Tibial nerve (tissue), 4 donors: ENCODE data around the gene HDAC11. TPM values are rescaled to one million over a fixed set of nuclear protein-coding genes. Genes with fewer than 3 reads are reported as not detected.

Source experiments
- DNase-seq, 2 donors: peaks; one replicate each; pipeline ENCODE4 v3.0.0-alpha.2; 2019; ENCODE audit warnings: low spot score in 2 of 2
- H3K27ac ChIP-seq, 4 donors: fragments of 200-600 bp; sonication (generic) in 3 of 4; one replicate each; pipeline ENCODE4 v1.5.1; 2017 to 2019; ENCODE audit warnings: mild to moderate bottlenecking in 1 of 4
- H3K27me3 ChIP-seq, 2 donors: fragments of 200-600 bp; sonication (generic) in 1 of 2; one replicate each; pipeline versions ENCODE4 v1.5.1 to v1.6.0; 2017 to 2019
- H3K36me3 ChIP-seq, 3 donors: fragments of 200-600 bp; sonication (generic); one replicate each; pipeline ENCODE4 v1.5.1; 2018 to 2019
- H3K4me1 ChIP-seq, 4 donors: fragments of 200-600 bp; sonication (generic) in 3 of 4; one replicate each; pipeline ENCODE4 v1.5.1; 2017 to 2019
- H3K4me3 ChIP-seq, 4 donors: fragments of 200-600 bp; sonication (generic) in 3 of 4; one replicate each; pipeline ENCODE4 v1.5.1; 2017 to 2019; ENCODE audit warnings: mild to moderate bottlenecking in 1 of 4, moderate library complexity in 1 of 4
- H3K9me3 ChIP-seq, 4 donors: fragments of 200-600 bp; sonication (generic) in 3 of 4; one replicate each; pipeline ENCODE4 v1.5.1; 2017 to 2019
- CTCF ChIP-seq, 5 experiments: fragments of 200-600 bp in 3 of 5; fragments of 450-650 bp in 2 of 5; sonication (generic) in 3 of 5; IDR thresholded peaks; one replicate each; pipeline ENCODE4 v1.5.1; 2016 to 2019; ENCODE audit warnings: antibody characterized with exemption in 5 of 5, mild to moderate bottlenecking in 3 of 5, moderate library complexity in 2 of 5
- EP300 ChIP-seq, 2 donors: sonication (generic); formaldehyde crosslinking; IDR thresholded peaks; one replicate each; pipeline ENCODE4 v1.6.1; 2017; ENCODE audit warnings: antibody characterized with exemption in 2 of 2, mild to moderate bottlenecking in 1 of 2
- POLR2A ChIP-seq, 2 donors: fragments of 450-650 bp; IDR thresholded peaks; one replicate each; pipeline ENCODE4 v1.6.1; 2017; ENCODE audit warnings: antibody characterized with exemption in 2 of 2, mild to moderate bottlenecking in 2 of 2, moderate library complexity in 2 of 2
- WGBS, 2 donors: methylation state at CpG; one replicate each; pipeline ENCODE4 v1.1.5; 2018; 5-methylcytosine and 5-hydroxymethylcytosine counted together
- total RNA-seq, 4 donors: library from RNA; depleted of rRNA; stranded (reverse); fragments of >200 nt; gene quantifications; one replicate each; pipeline ENCODE4 v1.1.0, GENCODE V29; 2016

HDAC11 gene
- total RNA-seq, 4 donors from 2014 or later, result 20.9 to 25.1 (median 23.9) TPM

- TF ChIP-seq EP300 (IDR thresholded peaks at IDR 0.05), result no peak
- no peak for TF ChIP-seq CTCF (IDR thresholded peaks at IDR 0.05)
- TF ChIP-seq POLR2A (IDR thresholded peaks at IDR 0.05), result no peak
- Histone ChIP-seq H3K27ac (no peak overlapping the region), H3K36me3 (no peaks in the 10 kb centered on the region), H3K4me1 (no peaks in the 10 kb centered on the region), H3K9me3 (no peaks in the 10 kb centered on the region), H3K27me3 (no peaks in the 10 kb centered on the region), H3K4me3 (no peak overlapping the region)
- DNase-seq, result no peak
- WGBS, 2 donors, result 73 to 78% methylated on average over 13 of the region's 13 CpGs
These were observed 9.1 kb upstream of the HDAC11 start for GRCh38 chr3:13470894-13471574.

GRCh38 chr3:13472286-13472685 is 7.8 kb upstream of the HDAC11 start:
- no peak for DNase-seq
- no peaks in the 10 kb centered on the region for H3K9me3 ChIP-seq
- no peaks in the 10 kb centered on the region for H3K27me3 ChIP-seq
- no peak overlapping the region for H3K27ac ChIP-seq
- H3K36me3 ChIP-seq, result no peaks in the 10 kb centered on the region
- WGBS, 2 donors, result 66 to 88% methylated on average over 4 of the region's 4 CpGs
- no peak for TF ChIP-seq CTCF (IDR thresholded peaks at IDR 0.05)
- no peak for TF ChIP-seq POLR2A (IDR thresholded peaks at IDR 0.05)
- no peak for TF ChIP-seq EP300 (IDR thresholded peaks at IDR 0.05)
- H3K4me1 ChIP-seq, result no peaks in the 10 kb centered on the region
- no peak overlapping the region for H3K4me3 ChIP-seq

GRCh38 chr3:13473020-13473419 is 7.1 kb upstream of the HDAC11 start:
- Histone ChIP-seq H3K9me3 (no peaks in the 10 kb centered on the region), H3K4me3 (no peak overlapping the region), H3K36me3 (no peaks in the 10 kb centered on the region), H3K27me3 (no peaks in the 10 kb centered on the region), H3K4me1 (no peaks in the 10 kb centered on the region), H3K27ac (no peak overlapping the region)
- WGBS, 2 donors, result 82 to 84% methylated on average over 3 of the region's 3 CpGs
- TF ChIP-seq POLR2A (IDR thresholded peaks at IDR 0.05), result no peak
- TF ChIP-seq CTCF (IDR thresholded peaks at IDR 0.05), result no peak
- TF ChIP-seq EP300 (IDR thresholded peaks at IDR 0.05), result no peak
- DNase-seq, result no peak

- no peak for DNase-seq
- no peak overlapping the region for H3K4me3 ChIP-seq
- H3K27ac ChIP-seq, result no peak overlapping the region
- H3K4me1 ChIP-seq, result peaks cover 0 to 10% (median 4%) of the 10 kb centered on the region in 4 donors
- 66 to 77% methylated on average over 12 of the region's 12 CpGs for WGBS, 2 donors
- no peaks in the 10 kb centered on the region for H3K36me3 ChIP-seq
- H3K9me3 ChIP-seq, result no peaks in the 10 kb centered on the region
- TF ChIP-seq CTCF (IDR thresholded peaks at IDR 0.05) (no peak), EP300 (IDR thresholded peaks at IDR 0.05) (no peak), POLR2A (IDR thresholded peaks at IDR 0.05) (no peak)
- H3K27me3 ChIP-seq, result no peaks in the 10 kb centered on the region
These were observed 6.1 kb upstream of the HDAC11 start for GRCh38 chr3:13474021-13474420.

- Histone ChIP-seq H3K4me3 (no peak overlapping the region), H3K27me3 (no peaks in the 10 kb centered on the region), H3K36me3 (no peaks in the 10 kb centered on the region), H3K27ac (no peak overlapping the region), H3K9me3 (no peaks in the 10 kb centered on the region), H3K4me1 (peaks cover 0 to 16% (median 7%) of the 10 kb centered on the region in 4 donors)
- 71 to 78% methylated on average over 10 of the region's 10 CpGs for WGBS, 2 donors
- TF ChIP-seq EP300 (IDR thresholded peaks at IDR 0.05), result no peak
- no peak for TF ChIP-seq POLR2A (IDR thresholded peaks at IDR 0.05)
- no peak for TF ChIP-seq CTCF (IDR thresholded peaks at IDR 0.05)
- DNase-seq, result no peak
These were observed 5.3 kb upstream of the HDAC11 start for GRCh38 chr3:13474776-13475303.
